HEK293T (cell line): ENCODE measurements around the gene USP21.

Source experiments
- CTCF ChIA-PET: fragments of 350-600 bp; formaldehyde crosslinking; extraction: SDS; loops from one replicate; lab custom pipeline; 2021; ENCODE audit warnings: antibody characterized with exemption, inconsistent platforms; lab: Yijun Ruan, JAX
- POLR2A ChIA-PET: fragments of 350-600 bp; formaldehyde crosslinking; extraction: SDS; loops from one replicate; lab custom pipeline; 2020; ENCODE audit warnings: antibody characterized with exemption, inconsistent platforms; lab: Yijun Ruan, JAX
- DNase-seq: peaks from one replicate; pipeline ENCODE4 v3.0.0; 2012; ENCODE audit warnings: mixed read lengths; ENCODE audit errors: extremely low spot score
- ARNT ChIP-seq: fragments of 450-650 bp; IDR thresholded peaks from 2 replicates; pipeline ENCODE4 v1.6.1; 2017; ENCODE audit warnings: mild to moderate bottlenecking
- BHLHE40 ChIP-seq: fragments of 450-650 bp; IDR thresholded peaks from 2 replicates; pipeline ENCODE4 v1.6.1; 2016; ENCODE audit warnings: mild to moderate bottlenecking, moderate library complexity, borderline replicate concordance
- CTBP1 ChIP-seq: fragments of 450-650 bp; IDR thresholded peaks from 2 replicates; pipeline ENCODE4 v1.6.1; 2016; ENCODE audit warnings: borderline replicate concordance
- ELF4 ChIP-seq: fragments of 450-650 bp; IDR thresholded peaks from 2 replicates; pipeline ENCODE4 v1.6.1; 2017; ENCODE audit warnings: antibody characterized with exemption
- FOXA1 ChIP-seq: fragments of 450-650 bp; IDR thresholded peaks from 2 replicates; pipeline ENCODE4 v1.6.1; 2016; ENCODE audit warnings: mild to moderate bottlenecking
- FOXK2 ChIP-seq: fragments of 450-650 bp; IDR thresholded peaks from 2 replicates; pipeline ENCODE4 v1.6.1; 2016; ENCODE audit warnings: mild to moderate bottlenecking
- FOXM1 ChIP-seq: fragments of 450-650 bp; IDR thresholded peaks from 2 replicates; pipeline ENCODE4 v1.6.1; 2017; ENCODE audit warnings: mild to moderate bottlenecking, borderline replicate concordance
- HDGF ChIP-seq: fragments of 450-650 bp; IDR thresholded peaks from 2 replicates; pipeline ENCODE4 v1.6.1; 2017; ENCODE audit warnings: antibody characterized with exemption, borderline replicate concordance
- L3MBTL2 ChIP-seq: fragments of 450-650 bp; conservative IDR thresholded peaks from 2 replicates; pipeline ENCODE4 v1.6.1; 2016; ENCODE audit warnings: mild to moderate bottlenecking
- LEF1 ChIP-seq: fragments of 450-650 bp; IDR thresholded peaks from 2 replicates; pipeline ENCODE4 v1.6.1; 2017; ENCODE audit warnings: mild to moderate bottlenecking, borderline replicate concordance
- NFRKB ChIP-seq: fragments of 450-650 bp; IDR thresholded peaks from 2 replicates; pipeline ENCODE4 v1.6.1; 2016; ENCODE audit warnings: mild to moderate bottlenecking, moderate library complexity
- SP1 ChIP-seq: fragments of 450-650 bp; IDR thresholded peaks from 2 replicates; pipeline ENCODE4 v1.6.1; 2017
- SUZ12 ChIP-seq: fragments of 450-650 bp; IDR thresholded peaks from 2 replicates; pipeline ENCODE4 v1.6.1; 2016; ENCODE audit warnings: mild to moderate bottlenecking
- TARDBP ChIP-seq: fragments of 450-650 bp; IDR thresholded peaks from 2 replicates; pipeline ENCODE4 v1.6.1; 2016
- ZNF384 ChIP-seq: fragments of 450-650 bp; IDR thresholded peaks from 2 replicates; pipeline ENCODE4 v1.6.1; 2016
- TF ChIP-seq, protein P1 (sequence below): fragments of 450-650 bp; IDR thresholded peaks from 2 replicates; pipeline ENCODE4 v1.6.1; 2016

Gene USP21

DNA sequence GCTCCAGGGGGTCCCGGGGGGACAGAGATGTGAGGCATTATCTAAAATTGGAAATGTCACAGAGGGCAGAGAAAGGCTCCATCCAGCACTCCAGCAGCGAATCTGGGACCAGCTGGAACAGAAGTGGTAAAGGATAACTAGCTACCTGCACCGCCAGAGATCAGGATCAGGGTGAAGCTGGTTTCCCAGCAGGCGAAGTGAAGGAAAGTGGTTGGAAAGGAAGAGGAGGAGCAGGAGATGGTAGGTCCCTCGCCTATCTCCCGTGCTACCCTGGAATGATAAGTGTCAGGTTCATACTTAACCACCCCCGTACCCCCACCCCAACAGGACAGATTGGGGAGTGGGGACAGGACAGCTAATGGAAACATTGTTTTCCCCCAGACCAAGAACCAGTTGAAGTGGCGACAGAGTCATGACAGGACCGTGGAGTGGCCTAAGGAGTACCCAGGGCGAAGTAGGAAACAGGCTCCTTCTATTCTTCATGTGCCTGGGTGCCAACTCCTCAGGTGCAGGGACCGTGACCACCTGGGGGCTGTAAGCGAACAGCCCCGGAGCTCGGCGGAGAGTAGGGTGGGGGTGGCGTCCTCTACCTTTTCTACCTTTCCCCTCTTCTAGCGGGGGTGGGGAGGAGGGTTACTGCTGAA lies 17.3 kb downstream of the USP21 start:
- ChIA-PET CTCF (interaction anchor here (2.3 kb wide), 1 partner anchor 11 kb away, joined by 7 read pairs; the partner anchor contains the start of gene PPOX), POLR2A (interaction anchor here (0.7 to 1.8 kb wide), 6 partner anchors 10 to 42 kb away, joined by 3 to 14 read pairs (median 6); partner anchors contain the start of genes ADAMTS4, NDUFS2, PPOX and UFC1)
- TF ChIP-seq, protein P1, sequence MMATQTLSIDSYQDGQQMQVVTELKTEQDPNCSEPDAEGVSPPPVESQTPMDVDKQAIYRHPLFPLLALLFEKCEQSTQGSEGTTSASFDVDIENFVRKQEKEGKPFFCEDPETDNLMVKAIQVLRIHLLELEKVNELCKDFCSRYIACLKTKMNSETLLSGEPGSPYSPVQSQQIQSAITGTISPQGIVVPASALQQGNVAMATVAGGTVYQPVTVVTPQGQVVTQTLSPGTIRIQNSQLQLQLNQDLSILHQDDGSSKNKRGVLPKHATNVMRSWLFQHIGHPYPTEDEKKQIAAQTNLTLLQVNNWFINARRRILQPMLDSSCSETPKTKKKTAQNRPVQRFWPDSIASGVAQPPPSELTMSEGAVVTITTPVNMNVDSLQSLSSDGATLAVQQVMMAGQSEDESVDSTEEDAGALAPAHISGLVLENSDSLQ: no peak
- no peak for TF ChIP-seq ELF4
- no peak for TF ChIP-seq SP1
- no peak for DNase-seq

GRCh38 chr1:161177112-161177935 lies 18.0 kb downstream of the USP21 start, which contains the start of gene B4GALT3:
Gene B4GALT3 (minus strand): TSS chr1:161177507. CDS start chr1:161176060, 1,447 bp downstream.
- CTCF ChIA-PET: interaction anchor here (2.3 kb wide), 1 partner anchor 12 kb away, joined by 7 read pairs; the partner anchor contains the start of gene PPOX
- POLR2A ChIA-PET: interaction anchor here (0.7 to 1.8 kb wide), 6 partner anchors 11 to 43 kb away, joined by 3 to 14 read pairs (median 6); partner anchors contain the start of genes ADAMTS4, NDUFS2, PPOX and UFC1
- no peak for TF ChIP-seq NFRKB
- no peak for TF ChIP-seq ARNT
- TF ChIP-seq HDGF: no peak
- TF ChIP-seq FOXK2: no peak
- TF ChIP-seq, protein P1: no peak
- TF ChIP-seq ELF4: peak; percentile 69
- TF ChIP-seq LEF1: no peak
- no peak for TF ChIP-seq SUZ12
- 0 out of 2 replicates have a peak, but pooled peaks have one; percentile 39 for TF ChIP-seq SP1
- peak; percentile 95 for TF ChIP-seq L3MBTL2
- no peak for TF ChIP-seq FOXM1
- no peak for TF ChIP-seq TARDBP
- TF ChIP-seq CTBP1: no peak
- TF ChIP-seq BHLHE40: no peak
- no peak for TF ChIP-seq ZNF384
- TF ChIP-seq FOXA1: no peak
- DNase-seq: peak; percentile 99

- DNase-seq: no peak
- no peak for TF ChIP-seq ZNF384
- TF ChIP-seq FOXM1: no peak
- no peak for TF ChIP-seq CTBP1
- no peak for TF ChIP-seq ELF4
- TF ChIP-seq, protein P1: no peak
- no peak for TF ChIP-seq FOXA1
- TF ChIP-seq BHLHE40: no peak
- no peak for TF ChIP-seq TARDBP
- no peak for TF ChIP-seq L3MBTL2
- TF ChIP-seq ARNT: no peak
- TF ChIP-seq HDGF: no peak
- no peak for TF ChIP-seq SUZ12
- TF ChIP-seq SP1: no peak
- no peak for TF ChIP-seq LEF1
- no peak for TF ChIP-seq FOXK2
- CTCF ChIA-PET: no interaction called here
- POLR2A ChIA-PET: interaction anchor here (1.7 to 1.8 kb wide), 2 partner anchors 11 to 20 kb away, joined by 7 to 14 read pairs; partner anchors contain the start of genes ADAMTS4 and PPOX
Observed at GRCh38 chr1:161177936-161178244, 18.6 kb downstream of the USP21 start.

GRCh38 chr1:161179698-161180097 lies 20.4 kb downstream of the USP21 start:
- no peak for DNase-seq
- no peak for TF ChIP-seq HDGF
- POLR2A ChIA-PET: no interaction called here
- CTCF ChIA-PET: interaction anchor here (0.6 to 0.7 kb wide), 2 partner anchors 25 to 561 kb away, joined by 4 read pairs; no protein-coding TSS in a partner anchor

DNA sequence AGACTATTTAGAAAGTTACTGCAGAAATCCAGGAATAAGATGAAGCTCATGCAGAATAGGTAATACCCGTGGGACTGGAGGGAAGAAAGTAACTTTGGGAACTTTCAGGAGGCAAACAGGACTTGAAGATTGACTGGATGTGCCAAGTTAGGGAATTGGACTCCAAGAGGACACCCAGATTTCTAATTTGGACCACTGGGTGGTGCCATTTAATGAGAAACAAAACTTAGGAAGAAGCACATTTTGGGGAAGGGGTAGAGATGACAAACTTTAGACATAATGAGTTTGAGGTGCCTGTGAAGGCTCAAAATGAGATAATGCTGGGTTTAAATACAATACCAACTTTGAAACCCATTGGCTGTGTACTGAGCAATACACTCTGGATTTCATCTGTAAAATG lies 21.3 kb downstream of the USP21 start:
- DNase-seq: no peak
- ChIA-PET CTCF (no interaction called here), POLR2A (no interaction called here)
- TF ChIP-seq TARDBP (no peak), SP1 (no peak), ARNT (no peak), FOXK2 (no peak), FOXA1 (no peak), CTBP1 (no peak)

- CTCF ChIA-PET: no interaction called here
- POLR2A ChIA-PET: interaction anchor here (1.5 kb wide), 1 partner anchor 29 kb away, joined by 5 read pairs; the partner anchor contains the start of gene UFC1
- no peak for DNase-seq
- TF ChIP-seq BHLHE40 (no peak), TARDBP (no peak), ZNF384 (no peak), ELF4 (no peak), FOXM1 (no peak), NFRKB (no peak), CTBP1 (no peak), FOXA1 (no peak), LEF1 (no peak), HDGF (no peak), L3MBTL2 (no peak), ARNT (no peak), SP1 (no peak), SUZ12 (no peak), FOXK2 (no peak)
- TF ChIP-seq, protein P1: no peak
Observed at GRCh38 chr1:161182214-161182613, 22.9 kb downstream of the USP21 start.
